UCSD-AML1 (cell line): ENCODE data around the gene ST6GALNAC6.
"Not testable (repeated sequence)": the region's sequence is repeated elsewhere in the genome, so short reads cannot be mapped to it uniquely, and the experiment has no call there.

Source experiments
- DNase-seq: peaks from one replicate; lab custom pipeline; 2025; ENCODE audit not compliant: unreplicated experiment; lab: John Stamatoyannopoulos, UW

ST6GALNAC6 gene

GRCh38 chr9:127896395-127897192 lies 2.8 kb downstream of the ST6GALNAC6 start:
- no peak for DNase-seq

DNA sequence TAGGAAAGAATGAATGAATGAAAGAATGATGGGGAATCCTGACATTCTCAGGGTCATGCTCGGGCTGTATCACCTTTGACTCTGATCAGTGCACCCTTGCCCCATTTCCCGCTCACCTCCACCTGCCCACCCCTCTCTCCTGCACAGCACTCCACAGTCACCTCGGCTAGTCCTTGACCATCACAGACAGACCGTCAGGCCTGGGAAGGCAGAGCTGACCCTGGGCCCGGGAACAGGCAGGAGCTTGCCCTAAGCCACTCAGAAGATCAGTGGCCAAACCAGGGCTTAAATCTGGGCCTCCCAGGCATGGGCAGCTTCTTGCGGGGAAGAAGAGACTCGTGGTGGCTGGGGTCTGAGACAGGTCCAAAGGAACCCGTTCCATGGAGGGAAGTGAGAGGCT lies 3.6 kb downstream of the ST6GALNAC6 start:
- no peak for DNase-seq

DNA sequence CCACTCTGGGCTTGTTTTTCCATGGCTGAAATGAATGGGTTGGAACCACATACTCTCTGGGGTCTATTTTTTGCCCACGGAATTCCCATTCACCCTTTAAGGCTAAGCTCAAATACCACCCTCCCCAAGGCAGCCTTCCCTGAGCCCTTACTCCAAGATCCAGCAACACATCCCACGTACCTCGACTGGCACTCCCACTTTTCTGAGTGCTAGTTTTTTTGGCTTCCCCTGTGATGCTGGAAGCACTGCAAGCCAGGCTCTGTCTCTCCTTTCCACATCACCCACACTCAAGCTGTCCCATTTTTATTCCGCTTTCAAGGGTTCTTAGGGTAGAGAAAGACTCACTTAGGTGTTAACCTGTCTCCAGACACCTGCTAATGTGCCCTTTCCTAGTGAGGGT lies 6.0 kb downstream of the ST6GALNAC6 start:
- DNase-seq, result no peak

GRCh38 chr9:127892831-127893230 lies 6.6 kb downstream of the ST6GALNAC6 start:
- DNase-seq, result no peak

GRCh38 chr9:127890053-127890452 lies 9.3 kb downstream of the ST6GALNAC6 start:
- DNase-seq, result no peak

GRCh38 chr9:127887792-127888191 lies 11.6 kb downstream of the ST6GALNAC6 start:
- no peak for DNase-seq

DNA sequence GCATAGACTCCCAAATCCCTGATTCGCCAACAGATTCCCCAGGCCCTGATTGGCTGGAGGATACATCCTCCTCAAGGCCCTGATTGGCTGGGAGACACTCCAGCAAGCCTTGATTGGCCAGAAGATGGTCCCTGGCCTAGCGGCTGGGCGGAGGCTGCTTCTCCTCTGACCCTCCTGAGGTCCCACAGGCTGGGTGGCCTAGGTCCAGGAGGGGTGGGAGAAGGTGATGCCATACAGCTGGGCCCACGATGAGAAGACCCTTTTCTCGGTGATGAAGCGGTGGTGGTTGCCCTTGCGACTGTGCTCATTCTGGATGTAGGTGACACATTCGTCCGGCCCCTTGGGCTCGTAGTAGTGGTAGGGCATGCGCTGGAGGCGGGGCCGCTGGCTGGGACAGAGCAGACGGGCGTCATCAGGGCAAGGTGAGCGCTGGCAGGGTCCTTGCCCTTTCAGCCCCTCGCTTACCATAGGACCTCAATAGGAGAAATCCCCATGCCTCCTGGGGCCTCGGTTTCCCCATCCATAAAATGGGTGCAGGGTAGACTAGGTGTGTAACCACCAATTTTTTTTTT lies 12.9 kb downstream of the ST6GALNAC6 start:
- no peak for DNase-seq

GRCh38 chr9:127885508-127886281 lies 13.7 kb downstream of the ST6GALNAC6 start:
- no peak for DNase-seq

GRCh38 chr9:127884976-127885490 lies 14.4 kb downstream of the ST6GALNAC6 start:
- no peak for DNase-seq

GRCh38 chr9:127884427-127884911 lies 14.9 kb downstream of the ST6GALNAC6 start:
- peak; percentile 48 for DNase-seq

GRCh38 chr9:127883959-127884358 lies 15.4 kb downstream of the ST6GALNAC6 start:
- DNase-seq, result no peak

- DNase-seq, result not testable (repeated sequence)
Measured at GRCh38 chr9:127881715-127882114, 17.7 kb downstream of the ST6GALNAC6 start.

DNA sequence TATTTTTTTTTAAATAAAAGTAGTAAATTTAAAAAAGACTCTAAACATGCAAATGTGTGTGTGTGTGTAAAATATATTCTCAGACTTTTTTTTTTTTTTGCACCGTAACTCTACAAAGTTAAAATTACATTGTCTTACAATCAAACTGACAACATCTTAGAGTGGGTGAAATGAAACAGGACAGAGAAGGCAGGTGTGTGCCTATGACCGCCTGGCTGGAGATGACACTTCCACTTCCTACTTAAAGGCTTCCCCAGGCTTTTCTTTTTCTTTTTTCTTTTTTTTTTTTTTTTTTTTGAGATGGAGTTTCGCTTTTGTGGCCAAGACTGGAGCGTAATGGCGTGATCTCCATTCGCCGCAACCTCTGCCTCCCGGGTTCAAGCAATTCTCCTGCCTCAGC lies 19.3 kb downstream of the ST6GALNAC6 start:
- DNase-seq, result no peak

- DNase-seq, result no peak
Measured at GRCh38 chr9:127878652-127879390, 20.6 kb downstream of the ST6GALNAC6 start.

DNA sequence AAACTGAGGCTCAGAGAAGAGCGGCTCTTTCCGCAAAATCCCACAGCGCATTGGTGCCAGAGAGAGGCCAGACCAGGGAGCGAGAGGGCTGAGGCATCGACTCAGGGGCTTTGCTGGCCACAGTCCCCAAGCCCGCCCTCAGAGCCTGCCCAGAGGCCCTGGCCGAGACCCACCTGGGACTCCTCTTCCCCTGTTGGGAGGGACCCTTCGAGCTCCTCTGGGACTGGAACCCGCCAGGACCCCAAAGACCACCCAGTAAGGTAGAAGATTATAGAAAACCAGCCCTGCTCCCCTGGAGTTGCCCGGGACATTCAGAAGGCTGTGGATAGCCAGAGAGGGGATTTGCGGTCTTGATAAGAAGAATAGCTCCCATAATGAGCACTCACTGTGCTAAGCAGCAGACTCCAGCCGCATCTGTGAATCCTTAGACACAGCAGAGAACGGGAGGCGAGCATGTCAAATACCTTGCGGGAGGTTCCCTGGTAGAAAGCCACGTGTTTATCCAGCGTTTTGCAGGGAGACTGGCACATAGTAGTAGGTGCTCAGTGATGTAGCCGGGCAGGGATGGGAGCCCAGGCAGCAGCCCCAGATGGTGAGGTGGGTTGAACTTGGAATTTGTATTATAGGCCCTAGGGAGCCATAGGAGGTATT lies 21.3 kb downstream of the ST6GALNAC6 start:
- no peak for DNase-seq

DNA sequence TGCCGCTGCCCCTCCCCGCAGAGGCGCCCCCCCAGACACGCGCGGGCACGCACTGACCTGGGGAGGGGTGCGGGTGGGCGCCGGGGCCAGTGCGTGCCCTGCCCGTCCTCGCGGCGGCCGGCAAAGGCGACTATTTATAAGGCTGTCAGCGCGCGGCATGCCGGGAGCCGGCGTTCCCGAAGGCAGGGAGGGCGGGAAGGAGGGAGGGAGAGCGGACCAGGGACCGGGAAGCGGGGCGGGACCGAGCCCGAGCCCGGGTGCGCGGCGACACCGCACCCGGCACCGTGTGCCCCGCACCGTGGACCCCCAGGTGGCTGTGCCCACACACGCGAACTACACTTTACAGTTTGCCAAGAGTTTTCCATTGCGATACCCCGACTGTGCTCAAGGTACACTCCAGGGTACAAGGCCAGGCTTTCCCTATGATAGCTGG lies 21.8 kb downstream of the ST6GALNAC6 start, which contains the start of gene AK1:
Gene AK1, minus strand, starts transcription at position 110 of the 433 bp plus-strand sequence. CDS start 3,058 bp downstream, outside the sequence.
- no peak for DNase-seq

- no peak for DNase-seq
Measured at GRCh38 chr9:127876764-127877562, 22.4 kb downstream of the ST6GALNAC6 start.

DNA sequence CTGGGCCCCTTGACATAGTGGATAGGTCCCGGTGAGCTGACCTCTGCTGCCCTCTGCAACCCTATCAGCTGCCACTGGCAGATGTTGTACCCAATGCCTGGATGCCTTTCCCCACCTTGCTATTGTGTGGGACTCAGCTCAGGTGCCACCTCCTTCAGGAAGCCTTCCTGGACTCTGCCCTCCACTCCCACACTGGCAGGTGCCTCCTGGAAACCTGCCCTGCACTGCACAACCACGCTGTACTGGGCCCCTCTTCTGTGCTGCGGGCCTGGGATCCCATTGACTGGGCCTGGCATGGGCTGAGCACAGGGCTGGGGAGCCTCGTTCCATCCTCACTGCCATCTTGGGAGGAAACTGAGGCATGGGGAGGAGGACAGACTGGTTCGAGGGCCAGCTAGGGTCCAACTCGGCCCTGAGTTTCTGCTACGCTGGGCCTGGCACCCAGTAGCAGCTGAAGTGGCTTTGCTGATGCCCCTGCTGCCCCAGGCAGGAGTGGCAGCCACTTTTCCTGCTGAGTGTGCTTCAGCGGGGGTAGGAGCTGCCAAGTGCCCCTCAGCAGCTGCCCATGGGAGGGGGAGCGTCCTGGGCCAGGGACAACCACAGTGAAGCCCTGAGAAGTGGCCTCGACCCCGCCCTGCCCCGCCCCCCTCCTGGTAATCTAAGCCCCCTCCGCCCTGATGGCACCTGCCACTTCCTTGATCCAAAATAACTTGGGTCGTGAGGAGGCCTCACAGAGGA lies 23.2 kb downstream of the ST6GALNAC6 start:
- DNase-seq, result no peak
